Ishikawa (cell line): ENCODE data around the gene DOCK6.

Source experiments
- CEBPB ChIP-seq: IDR thresholded peaks from 2 replicates; pipeline ENCODE4 v1.6.1; 2012
- CREB1 ChIP-seq: IDR thresholded peaks from 2 replicates; pipeline ENCODE4 v1.6.1; 2012; ENCODE audit warnings: low read depth
- EGR1 ChIP-seq: IDR thresholded peaks from 2 replicates; pipeline ENCODE4 v1.6.1; 2012
- EP300 ChIP-seq: IDR thresholded peaks from 2 replicates; pipeline ENCODE4 v1.6.1; 2012; ENCODE audit warnings: borderline replicate concordance
- FOXM1 ChIP-seq: IDR thresholded peaks from 2 replicates; pipeline ENCODE4 v1.6.1; 2012; ENCODE audit warnings: low read depth, borderline replicate concordance
- MAX ChIP-seq: IDR thresholded peaks from 2 replicates; pipeline ENCODE4 v1.6.1; 2012
- NFIC ChIP-seq: IDR thresholded peaks from 2 replicates; pipeline ENCODE4 v1.6.1; 2012
- RAD21 ChIP-seq: IDR thresholded peaks from 2 replicates; pipeline ENCODE4 v1.6.1; 2012; ENCODE audit warnings: low read depth
- REST ChIP-seq: IDR thresholded peaks from 2 replicates; pipeline ENCODE4 v1.6.1; 2012; ENCODE audit warnings: low read depth, mild to moderate bottlenecking
- TAF1 ChIP-seq: IDR thresholded peaks from 2 replicates; pipeline ENCODE4 v1.6.1; 2012; ENCODE audit warnings: low read depth, mild to moderate bottlenecking
- TCF12 ChIP-seq: IDR thresholded peaks from 2 replicates; pipeline ENCODE4 v1.6.1; 2012; ENCODE audit warnings: low read depth
- TEAD4 ChIP-seq: IDR thresholded peaks from 2 replicates; pipeline ENCODE4 v1.6.1; 2012
- YY1 ChIP-seq: IDR thresholded peaks from 2 replicates; pipeline ENCODE4 v1.6.1; 2012; ENCODE audit warnings: low read depth
- ZBTB7A ChIP-seq: IDR thresholded peaks from 2 replicates; pipeline ENCODE4 v1.6.1; 2012; ENCODE audit warnings: low read depth
- TF ChIP-seq, protein P1 (sequence below): IDR thresholded peaks from 2 replicates; pipeline ENCODE4 v1.6.1; 2012

DOCK6 gene

GRCh38 chr19:11232555-11232954 is 29.8 kb downstream of the DOCK6 start:
- TF ChIP-seq YY1 (no peak), NFIC (no peak), CREB1 (no peak), ZBTB7A (no peak), REST (no peak), TCF12 (no peak), EGR1 (no peak), CEBPB (no peak), EP300 (no peak)
- TF ChIP-seq, protein P1, sequence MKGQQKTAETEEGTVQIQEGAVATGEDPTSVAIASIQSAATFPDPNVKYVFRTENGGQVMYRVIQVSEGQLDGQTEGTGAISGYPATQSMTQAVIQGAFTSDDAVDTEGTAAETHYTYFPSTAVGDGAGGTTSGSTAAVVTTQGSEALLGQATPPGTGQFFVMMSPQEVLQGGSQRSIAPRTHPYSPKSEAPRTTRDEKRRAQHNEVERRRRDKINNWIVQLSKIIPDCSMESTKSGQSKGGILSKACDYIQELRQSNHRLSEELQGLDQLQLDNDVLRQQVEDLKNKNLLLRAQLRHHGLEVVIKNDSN: no peak

DNA sequence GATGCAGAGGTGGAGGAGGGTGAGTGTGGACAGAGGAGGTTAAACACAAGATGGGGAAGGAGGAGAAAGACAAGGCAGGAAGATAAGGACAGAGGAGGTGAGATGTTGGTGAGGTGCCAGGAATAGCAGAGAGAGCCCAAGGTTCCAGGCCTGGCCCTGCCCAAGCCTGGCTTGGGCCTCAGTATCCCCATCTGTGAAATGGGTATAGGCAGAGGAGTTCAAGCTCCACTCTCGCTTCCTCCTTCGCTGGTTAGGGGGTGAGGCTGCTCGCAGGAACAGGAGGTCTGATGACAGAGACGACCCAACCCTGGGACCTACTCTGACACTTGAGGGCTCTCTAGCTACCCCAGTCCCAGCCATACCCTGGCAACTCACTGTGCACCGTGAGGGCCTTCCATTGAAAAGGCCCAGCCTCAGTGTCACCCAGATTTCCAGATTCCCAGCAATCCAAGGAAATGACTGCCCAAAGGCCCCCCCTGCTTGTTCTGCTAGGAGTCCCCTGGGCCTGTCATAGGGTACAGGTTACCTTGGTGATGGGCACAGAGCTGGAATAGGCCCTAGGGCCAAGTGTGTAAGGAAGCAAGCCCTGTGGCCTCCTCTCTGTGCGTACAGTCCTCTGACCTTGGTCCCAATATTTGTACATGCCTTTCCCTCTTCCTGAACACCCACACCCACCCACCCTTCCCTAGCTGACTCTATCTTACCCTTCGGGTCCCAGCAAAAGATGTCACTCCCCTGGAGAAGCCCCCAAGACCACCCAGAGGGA is 31.5 kb downstream of the DOCK6 start:
- TF ChIP-seq REST: no peak
- no peak for TF ChIP-seq FOXM1
- TF ChIP-seq TEAD4: no peak
- no peak for TF ChIP-seq YY1
- TF ChIP-seq ZBTB7A: no peak
- no peak for TF ChIP-seq TAF1
- no peak for TF ChIP-seq NFIC
- no peak for TF ChIP-seq CEBPB
- TF ChIP-seq, protein P1: no peak
- TF ChIP-seq CREB1: no peak
- no peak for TF ChIP-seq MAX

DNA sequence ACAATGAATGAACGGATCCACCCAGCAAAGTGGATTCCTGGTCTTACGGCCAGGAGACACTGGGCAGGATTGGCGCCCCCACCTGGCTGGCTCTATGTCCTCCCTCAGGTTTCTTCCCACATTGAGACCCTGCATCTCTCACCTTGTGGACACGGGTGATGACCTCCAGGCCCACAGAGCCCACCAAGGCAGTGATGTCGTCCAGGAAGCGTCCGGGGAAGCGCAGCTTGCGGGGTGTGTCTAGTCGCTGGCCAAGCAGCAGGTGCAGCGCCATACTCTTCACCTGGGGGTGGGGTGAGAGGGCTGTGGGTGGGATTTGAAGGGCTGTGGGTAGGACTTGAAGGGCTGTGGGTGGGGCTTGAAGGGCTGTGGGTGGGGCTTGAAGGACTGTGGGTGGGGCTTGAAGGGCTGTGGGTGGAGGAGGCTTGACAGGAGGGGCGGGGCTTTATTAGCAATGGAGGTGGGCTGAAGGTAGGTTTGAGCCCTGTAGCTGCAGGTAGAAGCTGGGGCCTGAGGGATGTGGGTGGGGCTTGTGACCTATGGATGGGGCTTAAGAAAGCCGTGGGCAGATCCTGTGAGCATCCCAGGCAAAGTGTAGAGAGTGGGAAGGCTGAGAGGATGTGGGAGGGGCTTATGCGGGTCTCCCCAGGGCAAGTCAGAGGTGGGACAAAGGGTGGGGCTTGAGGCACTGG is 35.0 kb downstream of the DOCK6 start:
- TF ChIP-seq ZBTB7A: no peak
- no peak for TF ChIP-seq CEBPB
- TF ChIP-seq, protein P1: no peak
- TF ChIP-seq EGR1: no peak
- peak; percentile 34; the same call in 1 of the 2 replicates for TF ChIP-seq RAD21
- TF ChIP-seq TEAD4: no peak
- no peak for TF ChIP-seq TCF12

- TF ChIP-seq REST (no peak), FOXM1 (no peak), EP300 (no peak), TAF1 (no peak), MAX (no peak)
Observed at GRCh38 chr19:11226716-11227166, 35.6 kb downstream of the DOCK6 start.
